ENCODE results near the gene TMEM252. TPM values are rescaled to one million over a fixed set of nuclear protein-coding genes. Genes with fewer than 3 reads are reported as not detected.

Gene TMEM252
- total RNA-seq, 3 donors from 2014 or later, result not detected

DNA sequence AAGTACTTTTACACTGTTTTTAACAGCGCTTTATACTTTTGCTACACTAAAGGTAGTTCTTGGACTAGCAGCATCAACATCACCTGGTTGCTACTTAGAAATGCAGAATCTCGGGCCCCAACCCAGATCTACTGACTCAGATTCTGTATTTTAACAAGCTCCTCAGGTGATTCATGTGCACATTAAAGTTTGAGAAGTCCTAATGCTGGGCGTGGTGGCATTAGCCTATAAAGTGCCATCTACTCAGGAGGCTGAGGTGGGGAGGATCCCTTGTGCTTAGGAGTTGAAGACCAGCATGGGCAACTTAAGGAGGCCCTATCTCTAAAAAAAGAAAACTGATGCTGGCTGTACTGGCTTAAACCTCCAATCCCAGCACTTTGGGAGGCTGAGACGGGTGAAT is 26.7 kb downstream of the TMEM252 start:
- H3K4me1 ChIP-seq, result no peaks in the 10 kb centered on the region
- no peak overlapping the region for H3K4me3 ChIP-seq
- intact Hi-C loops (cut with DNase I; ENCODE audit: low total_unique reads), result no loop called here
- no peak for DNase-seq (ENCODE audit: low spot score in 2 of 2)
- no peaks in the 10 kb centered on the region for H3K27me3 ChIP-seq
- H3K27ac ChIP-seq, result no peak overlapping the region
- no peak for TF ChIP-seq POLR2A (IDR thresholded peaks at IDR 0.05)
- TF ChIP-seq POLR2AphosphoS5 (IDR thresholded peaks at IDR 0.05), result no peak
- TF ChIP-seq, protein P1, sequence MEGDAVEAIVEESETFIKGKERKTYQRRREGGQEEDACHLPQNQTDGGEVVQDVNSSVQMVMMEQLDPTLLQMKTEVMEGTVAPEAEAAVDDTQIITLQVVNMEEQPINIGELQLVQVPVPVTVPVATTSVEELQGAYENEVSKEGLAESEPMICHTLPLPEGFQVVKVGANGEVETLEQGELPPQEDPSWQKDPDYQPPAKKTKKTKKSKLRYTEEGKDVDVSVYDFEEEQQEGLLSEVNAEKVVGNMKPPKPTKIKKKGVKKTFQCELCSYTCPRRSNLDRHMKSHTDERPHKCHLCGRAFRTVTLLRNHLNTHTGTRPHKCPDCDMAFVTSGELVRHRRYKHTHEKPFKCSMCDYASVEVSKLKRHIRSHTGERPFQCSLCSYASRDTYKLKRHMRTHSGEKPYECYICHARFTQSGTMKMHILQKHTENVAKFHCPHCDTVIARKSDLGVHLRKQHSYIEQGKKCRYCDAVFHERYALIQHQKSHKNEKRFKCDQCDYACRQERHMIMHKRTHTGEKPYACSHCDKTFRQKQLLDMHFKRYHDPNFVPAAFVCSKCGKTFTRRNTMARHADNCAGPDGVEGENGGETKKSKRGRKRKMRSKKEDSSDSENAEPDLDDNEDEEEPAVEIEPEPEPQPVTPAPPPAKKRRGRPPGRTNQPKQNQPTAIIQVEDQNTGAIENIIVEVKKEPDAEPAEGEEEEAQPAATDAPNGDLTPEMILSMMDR (IDR thresholded peaks at IDR 0.05), result no peak
- H3K9me3 ChIP-seq, result peaks cover 0 to 12% of the 10 kb centered on the region in 2 donors
- H3K36me3 ChIP-seq, result no peaks in the 10 kb centered on the region

DNA sequence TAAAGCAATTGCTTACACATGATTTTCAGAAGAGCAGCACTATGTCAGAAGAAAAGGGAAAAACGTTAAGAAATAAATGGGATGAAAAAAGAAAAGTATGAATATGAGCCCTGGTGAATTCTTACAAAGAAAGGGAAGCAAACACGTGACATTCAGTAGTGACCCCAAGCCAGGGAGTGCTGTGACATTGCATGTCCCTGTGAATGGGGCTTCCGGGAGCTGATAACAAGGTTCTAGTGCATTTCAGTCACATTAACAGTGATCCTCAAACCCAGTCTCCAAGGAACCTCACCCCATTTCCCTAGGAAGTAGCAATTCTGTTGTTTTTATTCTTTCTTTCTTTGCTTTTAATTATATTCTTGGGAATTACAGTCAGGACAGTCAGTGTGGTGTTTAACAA is 27.3 kb downstream of the TMEM252 start:
- H3K27ac ChIP-seq, result no peak overlapping the region
- TF ChIP-seq, protein P1 (IDR thresholded peaks at IDR 0.05), result no peak
- TF ChIP-seq POLR2A (IDR thresholded peaks at IDR 0.05), result no peak
- TF ChIP-seq POLR2AphosphoS5 (IDR thresholded peaks at IDR 0.05), result no peak
- peaks cover 0 to 8% of the 10 kb centered on the region in 2 donors for H3K9me3 ChIP-seq
- no peaks in the 10 kb centered on the region for H3K27me3 ChIP-seq
- DNase-seq (ENCODE audit: low spot score in 2 of 2), result no peak
- H3K4me3 ChIP-seq, result no peak overlapping the region
- intact Hi-C loops (cut with DNase I; ENCODE audit: low total_unique reads), result no loop called here
- no peaks in the 10 kb centered on the region for H3K36me3 ChIP-seq
- H3K4me1 ChIP-seq, result no peaks in the 10 kb centered on the region

DNA sequence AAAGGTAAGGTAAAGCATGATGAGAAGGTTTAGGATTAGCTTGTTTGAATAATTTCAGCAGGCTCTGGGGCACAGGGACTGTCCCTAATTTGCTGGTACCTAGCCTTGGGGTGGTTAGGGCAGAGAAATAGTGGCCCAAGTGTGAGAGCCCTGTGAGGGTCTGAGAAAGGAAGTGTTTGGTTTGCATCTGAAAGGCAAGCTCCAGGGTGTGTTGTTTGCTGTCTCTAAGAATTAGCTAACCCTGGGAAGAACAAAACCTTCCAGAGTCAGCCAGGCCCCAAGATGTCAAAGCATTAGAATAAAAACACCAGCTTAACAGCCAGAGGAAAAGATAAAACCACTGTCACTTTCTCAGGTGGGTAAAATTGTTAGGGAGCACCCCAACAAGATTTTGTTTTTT is 31.0 kb downstream of the TMEM252 start:
- TF ChIP-seq POLR2AphosphoS5 (IDR thresholded peaks at IDR 0.05) (no peak), POLR2A (IDR thresholded peaks at IDR 0.05) (no peak)
- TF ChIP-seq, protein P1 (IDR thresholded peaks at IDR 0.05), result no peak
- intact Hi-C loops (cut with DNase I; ENCODE audit: low total_unique reads), result no loop called here
- Histone ChIP-seq H3K4me3 (no peak overlapping the region), H3K27ac (no peak overlapping the region), H3K27me3 (no peaks in the 10 kb centered on the region), H3K9me3 (no peaks in the 10 kb centered on the region), H3K36me3 (no peaks in the 10 kb centered on the region), H3K4me1 (no peaks in the 10 kb centered on the region)
- no peak for DNase-seq (ENCODE audit: low spot score in 2 of 2)

DNA sequence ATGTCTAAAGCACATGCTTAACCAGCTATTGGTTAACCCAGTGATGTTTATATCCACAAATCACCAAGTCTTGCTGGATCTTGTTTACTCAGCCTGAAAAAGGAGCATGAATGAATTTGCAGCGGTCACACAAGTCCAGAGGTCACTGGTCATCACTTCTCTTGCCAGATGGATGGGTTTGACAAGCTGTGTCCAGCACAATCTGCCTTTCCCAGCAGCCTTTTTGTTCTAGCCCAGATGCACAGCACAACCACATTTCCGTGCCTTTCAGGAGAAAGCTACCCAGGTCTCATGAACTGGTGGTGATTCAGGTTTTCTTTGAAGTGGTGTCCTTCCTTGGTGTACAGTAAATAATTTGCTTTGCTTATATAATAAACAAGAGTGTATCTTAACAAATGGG is 32.1 kb downstream of the TMEM252 start:
- no peak for DNase-seq (ENCODE audit: low spot score in 2 of 2)
- intact Hi-C loops (cut with DNase I; ENCODE audit: low total_unique reads), result no loop called here
- no peaks in the 10 kb centered on the region for H3K4me1 ChIP-seq
- no peak overlapping the region for H3K4me3 ChIP-seq
- H3K36me3 ChIP-seq, result no peaks in the 10 kb centered on the region
- no peaks in the 10 kb centered on the region for H3K9me3 ChIP-seq
- H3K27me3 ChIP-seq, result no peaks in the 10 kb centered on the region
- H3K27ac ChIP-seq, result peak overlapping the region in 1 of 2 donors; percentile 12
- TF ChIP-seq, protein P1 (IDR thresholded peaks at IDR 0.05), result no peak
- TF ChIP-seq POLR2A (IDR thresholded peaks at IDR 0.05) (no peak), POLR2AphosphoS5 (IDR thresholded peaks at IDR 0.05) (no peak)

DNA sequence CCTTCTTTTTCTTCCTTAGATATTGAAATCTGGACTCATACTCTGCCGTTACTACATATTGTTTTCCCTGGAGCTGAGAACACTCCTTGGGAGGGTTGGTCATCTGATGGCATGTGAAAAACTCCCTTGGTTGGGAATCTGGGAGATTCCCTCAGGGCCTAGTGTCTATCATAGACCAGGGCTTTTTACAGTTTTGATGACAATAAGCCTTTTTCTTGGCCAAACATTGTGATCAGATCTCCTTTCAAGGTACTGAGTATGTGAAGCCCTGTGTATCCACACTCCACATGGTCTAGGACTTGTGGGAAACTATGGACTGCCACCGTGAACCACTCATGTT is 32.9 kb downstream of the TMEM252 start:
- intact Hi-C loops (cut with DNase I; ENCODE audit: low total_unique reads), result no loop called here
- Histone ChIP-seq H3K27ac (no peak overlapping the region), H3K4me3 (no peak overlapping the region), H3K4me1 (no peaks in the 10 kb centered on the region), H3K36me3 (no peaks in the 10 kb centered on the region), H3K9me3 (no peaks in the 10 kb centered on the region), H3K27me3 (no peaks in the 10 kb centered on the region)
- no peak for DNase-seq (ENCODE audit: low spot score in 2 of 2)
- TF ChIP-seq, protein P1 (IDR thresholded peaks at IDR 0.05), result no peak
- no peak for TF ChIP-seq POLR2AphosphoS5 (IDR thresholded peaks at IDR 0.05)
